ENCODE measurements around the gene EHD4.

The EHD4 gene

DNA sequence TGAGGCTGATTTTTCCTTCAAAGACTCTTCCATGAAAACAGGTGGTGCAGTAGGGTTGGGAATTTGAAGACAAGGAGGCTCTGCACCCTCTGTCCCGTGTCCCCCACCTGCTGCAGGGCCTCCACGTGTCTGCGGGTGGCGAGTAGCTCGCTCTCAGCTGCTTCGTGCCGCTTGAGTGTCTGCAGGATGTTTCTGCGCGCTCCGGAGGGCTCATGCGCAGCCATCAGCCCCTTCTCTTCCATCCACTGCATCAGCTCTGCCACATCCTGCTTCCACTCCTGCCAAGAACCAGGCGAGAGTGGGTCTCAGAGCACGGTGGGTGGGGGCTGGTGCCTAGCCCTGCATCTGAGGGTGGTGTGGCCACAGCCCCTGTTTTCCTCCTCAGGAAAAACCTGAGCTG is 96.3 kb downstream of the EHD4 start:
- DNase-seq = no peak

DNA sequence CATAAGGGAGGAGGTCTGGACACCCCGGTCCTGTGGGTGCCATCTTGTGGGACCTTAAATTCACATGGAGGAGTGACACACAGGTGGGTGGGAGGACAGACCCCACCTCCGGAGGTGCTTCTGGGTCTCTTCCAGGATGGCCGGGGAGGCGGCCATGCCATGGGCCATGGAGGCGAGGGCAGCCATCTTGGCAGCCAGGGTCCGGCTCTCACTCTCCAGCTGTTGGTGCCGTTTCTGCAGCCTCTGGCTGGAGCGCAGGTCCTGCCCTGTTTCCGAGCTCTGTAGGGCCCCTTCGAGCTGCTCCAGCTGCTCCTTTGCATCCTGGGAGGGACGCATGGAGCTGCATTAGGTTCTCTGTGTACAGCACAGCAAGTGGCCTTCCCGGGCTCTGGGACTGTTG is 97.6 kb downstream of the EHD4 start:
- no peak for DNase-seq

DNA sequence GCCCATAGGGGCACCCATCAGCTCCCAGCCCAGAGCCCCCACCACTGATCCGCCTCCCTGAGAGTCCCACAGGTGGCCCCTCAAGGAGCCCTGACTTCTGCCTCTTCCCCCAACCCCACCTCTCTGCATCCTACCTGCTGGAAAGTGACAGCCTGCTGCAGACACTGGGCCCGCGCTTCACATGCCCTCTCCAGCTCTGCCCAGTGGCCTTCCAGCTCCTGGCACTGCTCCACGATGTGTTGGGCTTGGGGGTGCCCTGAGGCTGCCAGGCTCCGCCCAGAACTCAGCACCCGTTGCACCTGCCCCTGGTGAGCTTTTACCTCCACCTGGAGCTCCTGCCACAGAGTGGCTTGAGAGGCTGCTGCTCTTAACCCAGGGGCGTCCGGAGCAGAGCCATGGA is 98.6 kb downstream of the EHD4 start:
- DNase-seq = no peak

DNA sequence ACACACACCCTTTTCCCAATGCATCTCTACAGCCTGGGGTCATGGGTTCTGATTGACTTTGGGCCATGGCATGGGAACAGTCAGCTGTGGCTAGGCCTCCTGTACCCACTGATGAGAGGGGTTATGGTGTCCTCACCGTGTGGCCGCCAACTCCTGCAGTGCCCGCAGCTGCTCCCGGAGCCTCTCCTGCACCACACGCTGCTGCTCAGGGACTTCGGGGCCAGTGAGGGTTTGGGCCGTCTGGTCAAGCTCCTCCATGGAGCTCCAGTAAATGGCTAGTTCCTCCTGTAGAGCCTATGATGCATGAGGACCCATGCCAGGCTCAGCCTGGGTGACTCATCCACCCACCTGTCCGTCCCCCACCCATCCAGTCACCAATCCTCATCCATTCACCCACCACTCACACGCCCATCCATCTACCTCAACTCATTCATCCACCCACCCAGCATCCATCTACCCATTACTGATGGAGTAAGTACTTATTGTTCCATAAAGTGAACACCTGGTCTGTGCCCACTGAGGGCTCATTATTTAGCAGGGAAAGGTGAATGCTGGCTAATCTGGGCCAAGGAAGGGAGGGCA is 100.1 kb downstream of the EHD4 start:
- no peak for DNase-seq

DNA sequence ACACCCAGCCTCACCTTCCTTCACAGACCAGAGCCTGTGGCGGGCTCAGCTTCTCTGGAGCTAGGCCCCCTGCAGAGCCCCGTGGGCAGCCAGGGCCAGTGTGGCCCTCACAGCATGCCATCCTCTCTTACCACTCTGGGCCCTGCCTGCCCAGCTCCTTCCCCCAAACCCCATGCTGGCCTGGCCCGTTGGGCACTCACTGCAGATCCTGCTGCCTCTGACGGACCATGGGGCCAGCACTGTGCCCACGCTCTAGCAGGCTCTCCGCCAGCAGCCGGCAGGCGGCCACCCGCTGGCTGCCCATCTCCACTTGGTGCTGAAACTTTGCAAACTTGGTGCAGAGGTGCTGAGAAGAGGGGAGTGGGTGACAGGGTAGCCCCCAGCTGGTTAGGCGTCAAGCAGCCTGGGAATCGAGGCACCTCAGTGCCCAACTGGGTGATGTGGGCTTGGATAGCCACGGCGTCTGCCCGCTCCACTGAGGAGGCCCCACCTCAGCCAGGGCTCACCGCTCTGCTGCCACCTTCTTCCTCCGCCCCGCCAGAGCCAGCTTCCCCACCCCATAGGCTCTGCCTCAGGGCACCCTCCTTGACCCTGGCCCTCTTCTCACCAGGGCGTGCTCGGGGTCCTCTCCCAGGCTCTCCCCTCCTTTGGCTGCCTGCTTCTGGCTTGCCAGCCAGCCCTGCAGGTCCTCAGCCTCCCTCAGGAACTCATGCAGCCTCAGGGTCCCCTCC is 101.0 kb downstream of the EHD4 start:
- DNase-seq = no peak

DNA sequence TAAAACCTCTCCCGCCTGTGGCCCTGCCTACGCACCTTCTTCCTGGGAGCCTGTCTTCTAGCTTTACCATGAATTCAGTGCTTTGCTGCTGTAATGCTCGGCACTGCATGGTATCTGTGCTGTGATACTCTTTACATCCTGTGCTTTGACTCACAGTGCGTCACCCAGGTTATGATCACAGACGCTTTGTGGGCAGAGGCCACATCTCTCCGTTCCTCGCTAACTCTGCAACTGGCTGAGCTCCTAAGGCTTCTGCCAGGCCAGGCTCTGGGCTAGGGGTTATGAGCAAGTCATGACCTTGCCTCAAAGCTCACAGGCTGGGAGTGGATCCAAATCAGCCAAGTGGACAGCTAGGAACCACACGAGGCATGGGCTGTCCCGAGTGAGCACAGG is 101.7 kb downstream of the EHD4 start:
- DNase-seq = no peak

DNA sequence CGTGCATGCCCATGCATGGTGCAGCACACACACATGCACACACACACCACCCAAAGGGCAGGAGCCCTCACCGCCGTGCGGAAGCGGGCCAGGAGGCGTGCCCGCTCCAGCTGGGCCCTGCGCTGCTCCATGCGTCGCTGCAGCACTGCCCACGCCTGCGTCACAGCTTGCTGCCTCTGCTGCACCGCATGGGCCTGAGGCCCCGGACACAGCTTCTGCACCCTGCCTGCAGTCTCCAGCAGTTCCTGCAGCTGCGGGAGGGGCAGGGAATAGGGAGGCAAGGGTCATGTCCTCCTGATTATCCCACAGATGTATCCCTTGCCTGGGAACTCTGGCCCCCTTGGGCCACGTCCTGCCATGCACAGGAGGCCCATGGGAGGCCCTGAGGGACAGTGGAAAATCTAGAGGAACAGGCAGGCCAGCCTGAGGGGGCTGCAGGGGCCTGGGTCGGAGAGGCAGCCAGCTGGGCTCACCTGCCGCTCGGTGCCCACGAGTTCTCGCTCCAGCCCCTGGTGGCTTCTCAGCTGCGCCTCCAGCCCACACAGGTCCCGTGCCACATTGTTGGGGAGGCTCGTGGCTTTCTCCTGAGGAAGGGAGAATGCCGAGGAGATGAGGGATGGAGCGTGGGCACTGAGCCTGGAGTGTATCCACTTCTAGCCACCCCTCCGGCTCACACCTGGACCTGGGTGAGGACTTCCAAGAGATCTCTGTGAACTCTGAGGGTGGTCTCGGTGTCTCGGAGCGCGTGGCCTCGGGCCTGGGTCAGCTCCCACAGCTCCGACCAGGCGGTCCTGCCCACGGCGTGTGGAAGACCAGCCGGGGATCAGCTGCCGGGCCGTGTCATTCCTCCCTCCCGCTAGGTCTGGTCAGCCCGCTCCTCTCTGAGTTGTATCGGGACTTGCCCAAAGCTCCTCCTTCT is 102.3 kb downstream of the EHD4 start:
- no peak for DNase-seq

DNA sequence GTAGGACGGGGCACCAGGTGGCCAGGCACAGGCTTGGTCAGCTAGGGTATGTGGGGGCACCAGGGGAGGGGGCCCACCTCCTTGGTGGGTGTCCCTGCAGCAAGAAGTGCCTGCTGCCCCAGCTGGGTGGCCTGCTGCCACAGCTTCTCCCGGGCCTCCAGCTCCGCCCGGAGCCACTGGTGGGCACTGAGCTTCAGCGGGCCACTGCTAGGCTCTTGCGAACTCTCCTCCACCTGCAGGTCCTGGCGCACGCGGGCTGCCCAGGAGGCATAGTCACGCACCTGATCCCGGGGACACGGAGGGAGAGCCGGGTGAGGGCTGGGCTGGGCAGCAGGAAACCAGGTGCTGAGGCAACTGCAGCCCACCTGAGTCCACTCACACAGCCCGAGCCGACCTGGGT is 104.0 kb downstream of the EHD4 start:
- DNase-seq = no peak

DNA sequence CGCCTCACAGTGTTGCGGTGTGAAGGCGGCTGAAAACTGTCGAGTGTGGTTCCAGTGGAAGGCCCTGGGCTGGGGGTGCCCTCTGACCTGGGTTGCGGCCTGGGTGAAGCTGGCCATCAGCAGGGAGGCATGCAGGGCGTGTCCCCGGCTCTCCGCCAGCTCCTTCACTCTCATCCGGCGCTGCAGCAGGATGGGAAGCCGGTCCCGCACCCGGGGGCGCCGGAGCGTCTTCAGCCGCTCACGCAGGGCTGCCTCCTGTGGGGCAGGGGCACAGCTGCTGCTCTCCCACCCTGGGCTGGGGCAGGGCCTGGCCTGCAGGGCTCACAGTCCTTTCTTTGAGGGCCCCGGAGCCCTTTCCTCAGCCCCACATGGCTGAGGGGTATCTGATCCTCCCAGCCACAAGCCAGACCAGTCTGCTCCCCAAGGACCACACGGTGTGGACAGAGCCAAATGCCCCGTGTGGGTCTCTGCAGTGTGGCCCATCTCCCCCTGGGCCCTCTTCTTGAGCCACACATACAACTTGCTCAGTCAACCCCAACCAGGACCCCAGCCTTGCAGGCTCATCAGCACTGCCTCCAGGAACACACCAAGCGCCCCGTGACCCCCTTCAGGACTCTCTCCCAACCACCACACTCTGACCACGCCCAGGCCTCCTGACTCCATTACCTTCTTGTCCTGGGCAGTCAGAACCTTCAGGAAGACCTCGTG is 105.3 kb downstream of the EHD4 start:
- no peak for DNase-seq

DNA sequence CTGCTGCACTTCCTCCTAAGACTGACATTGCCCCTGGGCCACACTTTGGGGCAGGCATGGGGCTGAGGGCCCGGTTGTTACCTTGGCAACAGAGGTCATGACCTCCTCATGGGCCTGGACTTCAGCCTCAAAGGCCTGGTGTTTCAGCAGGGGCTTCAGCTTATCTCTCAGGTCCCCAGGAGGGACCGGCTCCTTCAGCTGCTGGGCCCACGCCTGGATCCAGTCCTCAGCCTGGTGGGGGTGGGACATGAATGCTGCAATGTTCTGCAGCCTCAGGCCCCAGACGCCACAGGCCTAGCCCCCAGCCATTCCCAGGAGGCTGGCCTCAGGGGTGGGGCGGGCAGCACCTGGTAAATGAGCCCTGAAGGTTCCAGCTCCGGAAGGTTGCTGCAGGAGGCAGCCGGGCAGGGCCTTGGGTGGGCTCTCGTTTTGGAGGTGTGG is 106.1 kb downstream of the EHD4 start:
- DNase-seq = no peak

DNA sequence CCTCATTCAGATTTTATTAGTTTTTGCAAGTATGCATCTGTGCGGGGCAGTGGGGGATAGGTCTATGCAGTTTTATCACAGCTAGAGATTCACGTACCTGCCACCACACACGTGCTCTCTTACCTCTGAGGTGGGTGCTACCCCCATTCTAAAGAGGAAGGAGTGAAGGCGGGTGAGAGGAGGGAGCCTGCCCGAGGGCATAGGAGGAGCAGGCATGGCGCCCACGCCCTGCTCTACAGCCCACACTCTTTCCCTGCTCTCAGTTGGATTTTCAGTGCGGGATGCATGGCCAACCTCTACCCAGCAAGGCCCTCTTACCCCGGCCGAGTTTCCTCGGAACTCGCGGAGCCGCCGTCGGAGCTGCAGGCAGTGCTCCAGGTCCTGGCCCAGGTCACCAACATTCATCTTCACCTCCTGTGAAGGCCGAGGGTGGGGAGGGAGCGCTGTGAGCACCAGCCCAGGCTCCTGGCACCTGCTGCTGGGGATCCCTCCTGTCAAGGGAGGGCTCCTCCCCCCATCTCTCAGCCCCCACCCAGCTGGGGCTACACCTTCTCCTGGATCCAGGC is 106.8 kb downstream of the EHD4 start:
- no peak for DNase-seq

DNA sequence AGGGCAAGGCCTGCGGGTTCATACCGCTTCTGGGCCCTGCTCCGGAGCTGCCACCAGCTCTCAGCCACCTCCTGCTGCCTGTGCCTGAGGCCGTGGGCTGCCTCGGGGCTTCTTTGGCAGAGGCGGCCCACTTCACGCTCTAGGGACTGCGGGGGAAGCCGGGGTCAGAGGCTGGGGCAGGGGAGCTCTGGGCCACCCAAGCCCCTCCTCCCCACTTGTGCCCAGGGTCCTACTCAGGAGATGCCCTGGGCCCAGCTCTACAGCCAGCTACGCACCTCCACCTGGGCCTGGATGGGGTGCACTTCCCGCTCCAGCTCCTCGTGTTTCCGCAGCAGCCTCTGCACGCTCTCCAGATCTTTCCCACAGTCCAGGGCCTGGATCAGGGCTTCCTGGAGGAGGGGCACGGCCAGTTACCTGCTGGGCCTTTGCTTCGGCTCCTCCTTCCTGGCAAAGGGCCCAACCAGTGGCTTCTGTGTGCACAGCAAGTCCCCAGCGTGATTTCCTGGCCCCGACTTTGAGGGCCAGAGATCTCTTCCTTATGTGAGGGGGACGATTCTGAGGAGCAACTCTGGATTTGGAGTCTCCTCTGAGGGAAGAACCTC is 109.7 kb downstream of the EHD4 start:
- no peak for DNase-seq

DNA sequence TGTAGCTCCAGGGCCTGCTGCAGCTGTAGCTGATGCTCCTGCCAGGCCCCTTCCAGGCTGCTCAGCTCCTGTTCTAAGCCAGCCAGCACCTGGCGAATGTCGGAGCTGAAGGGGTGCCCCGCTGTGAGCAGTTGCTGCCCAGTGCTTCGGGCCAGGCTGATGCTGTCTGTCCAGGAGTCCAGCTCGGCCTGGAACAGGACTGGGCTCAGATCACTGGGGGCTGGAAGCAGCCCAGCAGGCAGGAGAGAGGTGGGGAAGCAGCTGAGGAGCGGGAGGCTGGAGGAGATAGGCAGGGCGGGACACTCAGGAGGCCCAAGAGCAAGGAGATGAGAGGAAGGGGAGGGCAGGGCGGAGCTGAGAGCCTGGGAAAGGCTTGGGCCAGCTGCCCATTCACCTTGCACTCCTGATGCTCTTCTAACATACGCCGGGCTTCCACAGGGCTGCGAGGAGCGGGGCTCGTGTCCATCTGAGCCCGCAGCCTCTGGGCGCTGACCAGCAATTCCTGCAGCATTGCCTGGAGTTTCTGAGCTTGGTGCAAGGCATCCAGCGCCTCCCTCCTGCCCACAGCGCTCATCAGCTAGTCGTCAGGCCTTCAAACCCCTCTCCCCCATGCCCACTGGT is 110.5 kb downstream of the EHD4 start:
- DNase-seq = no peak

DNA sequence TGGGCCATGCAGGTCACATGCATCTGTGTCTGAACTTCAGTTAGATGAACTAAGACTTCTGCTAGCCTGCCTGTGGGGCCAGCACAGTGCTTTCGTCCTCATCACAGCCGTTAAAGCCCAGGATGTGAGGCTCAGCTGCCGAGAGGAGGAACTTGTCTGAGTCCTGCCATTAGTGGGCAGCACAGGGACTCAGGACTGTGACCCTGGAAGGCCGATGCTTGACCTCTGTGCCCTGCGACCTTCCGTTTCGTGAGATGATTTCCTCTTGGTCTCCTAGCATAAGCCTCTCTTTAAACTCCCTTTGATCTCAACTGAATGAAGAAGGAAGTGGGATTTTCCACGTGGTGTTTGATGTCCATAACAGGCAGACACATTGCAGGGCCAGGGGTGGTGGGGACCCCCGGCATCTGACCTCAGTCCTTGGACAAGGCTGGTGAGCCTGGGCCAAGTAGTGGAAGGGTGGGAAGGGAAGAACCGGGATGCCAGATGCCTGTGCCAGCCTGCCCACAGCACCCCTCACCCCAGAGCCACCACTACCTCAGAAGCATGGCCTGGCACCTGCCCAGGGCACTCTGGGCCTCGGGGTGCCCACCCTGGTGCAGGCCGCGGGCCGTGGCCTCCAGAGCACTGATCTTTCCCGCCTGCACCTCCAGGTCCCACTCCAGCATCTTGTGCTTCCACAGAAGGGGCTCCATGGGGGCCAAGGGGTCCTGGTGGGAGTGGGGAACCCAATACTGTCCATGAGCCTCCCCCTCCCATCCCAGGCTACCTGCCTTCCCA is 112.1 kb downstream of the EHD4 start:
- no peak for DNase-seq

DNA sequence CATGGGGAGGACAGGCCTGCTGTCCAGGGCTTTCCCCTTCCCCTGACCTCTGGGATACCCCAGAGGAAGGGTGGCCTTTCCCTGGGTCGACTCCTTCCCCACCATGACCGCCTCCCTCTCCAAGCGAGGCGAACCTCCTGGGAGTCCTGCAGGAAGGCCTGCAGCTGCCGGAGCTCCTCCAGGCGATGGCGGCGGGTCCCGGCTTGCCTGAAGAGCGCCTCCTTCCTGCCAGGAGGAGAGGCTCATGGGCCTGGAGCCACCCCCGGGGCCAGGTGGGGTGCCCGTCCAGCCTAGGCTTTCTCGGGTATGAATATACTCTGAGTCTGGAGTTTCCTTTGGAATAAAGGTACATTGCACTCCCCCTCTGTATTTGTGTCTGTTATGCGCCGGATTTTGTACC is 113.6 kb downstream of the EHD4 start:
- DNase-seq = no peak

DNA sequence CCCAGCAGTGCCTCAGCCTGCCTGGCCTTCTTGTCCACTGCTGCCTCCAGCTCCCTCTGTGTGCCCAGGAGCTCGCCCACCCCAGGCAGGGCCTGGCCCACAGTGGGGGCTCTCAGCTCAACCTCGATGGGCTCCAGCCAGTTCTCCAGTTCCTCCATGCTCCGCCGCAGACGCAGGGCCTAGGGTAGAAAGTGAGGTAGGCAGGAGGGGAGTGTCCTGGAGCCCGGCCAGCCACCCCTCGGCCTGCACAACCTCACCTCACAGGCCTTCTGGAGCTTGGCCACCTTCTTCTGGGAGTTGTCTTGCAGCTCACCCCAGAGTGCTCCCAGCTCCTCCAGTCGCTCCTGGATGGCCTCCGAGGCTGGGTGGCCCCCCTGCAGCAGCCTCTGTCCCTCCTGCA is 115.0 kb downstream of the EHD4 start:
- no peak for DNase-seq

DNA sequence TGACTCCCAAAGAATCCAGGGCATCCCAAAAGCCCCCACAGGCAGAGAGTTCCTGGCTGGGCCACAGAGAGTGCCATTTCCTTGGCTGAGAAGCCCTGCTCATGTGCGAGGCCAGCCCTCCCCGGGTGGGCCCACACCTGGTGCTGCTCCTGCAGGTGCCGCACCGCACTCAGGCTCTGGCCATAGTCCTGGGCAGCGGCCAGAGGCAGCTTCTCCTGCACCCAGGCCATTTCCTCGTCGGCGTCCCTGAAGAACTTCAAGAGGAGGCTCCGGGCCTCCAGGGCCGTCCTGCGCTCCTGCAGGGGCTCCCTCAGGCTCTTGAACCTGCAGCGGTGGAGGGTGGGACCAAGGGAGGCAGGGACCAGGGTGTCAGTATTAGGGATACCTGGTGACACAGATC is 115.6 kb downstream of the EHD4 start:
- no peak for DNase-seq

DNA sequence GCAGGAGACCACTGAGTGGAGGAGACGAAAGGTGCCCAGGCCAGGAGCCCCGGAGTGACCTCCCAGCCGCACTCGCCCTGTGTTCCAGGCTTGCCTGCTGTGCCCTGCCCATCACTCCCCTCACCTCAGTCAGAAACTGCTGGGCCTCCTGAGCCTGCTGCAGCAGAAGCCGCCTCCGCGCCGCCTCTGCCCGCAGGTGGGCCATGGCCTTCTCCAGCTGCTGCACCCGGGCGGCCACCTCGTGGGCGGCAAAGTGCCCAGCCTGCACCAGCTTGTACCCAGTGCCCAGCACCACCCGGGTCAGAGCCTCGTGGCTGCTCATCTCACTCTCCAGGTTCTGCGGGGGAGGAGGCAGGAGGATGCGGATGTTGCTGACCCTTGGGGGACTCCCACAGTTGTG is 116.1 kb downstream of the EHD4 start:
- DNase-seq = no peak

DNA sequence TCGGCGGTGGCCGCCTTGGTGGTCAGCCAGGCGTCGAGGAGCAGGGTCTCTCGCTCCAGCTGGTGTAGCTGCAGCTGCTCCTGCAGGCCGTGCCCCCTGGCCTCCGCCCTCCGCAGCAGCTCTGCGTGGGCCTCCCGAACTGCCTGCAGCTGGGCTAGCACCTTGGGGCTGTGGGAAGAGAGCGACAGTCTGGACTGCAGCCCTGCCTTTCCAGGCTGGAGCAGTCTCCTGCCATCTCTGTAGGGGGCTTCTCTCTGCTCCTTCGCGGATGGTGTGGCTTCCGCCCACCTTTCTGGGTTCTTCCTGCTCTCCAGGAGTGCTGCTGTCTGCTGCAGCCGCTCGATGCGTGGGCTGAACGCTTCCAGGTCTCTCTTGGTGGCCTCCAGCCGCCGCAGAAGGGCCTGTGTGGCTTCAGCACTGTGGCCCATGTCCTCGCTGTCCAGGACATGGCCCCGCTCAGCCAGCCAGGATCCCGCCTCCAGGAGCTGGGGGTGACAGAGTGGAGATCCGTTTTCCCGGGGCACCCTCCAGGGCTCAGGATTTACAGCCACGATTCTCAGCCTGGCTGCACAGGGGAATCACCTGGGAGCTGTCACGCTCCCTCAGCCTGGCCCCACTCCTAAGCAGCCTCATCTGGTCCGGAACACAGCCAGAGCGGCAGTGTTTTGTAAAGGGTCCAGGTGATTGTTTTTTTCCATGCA is 116.9 kb downstream of the EHD4 start:
- DNase-seq = no peak

DNA sequence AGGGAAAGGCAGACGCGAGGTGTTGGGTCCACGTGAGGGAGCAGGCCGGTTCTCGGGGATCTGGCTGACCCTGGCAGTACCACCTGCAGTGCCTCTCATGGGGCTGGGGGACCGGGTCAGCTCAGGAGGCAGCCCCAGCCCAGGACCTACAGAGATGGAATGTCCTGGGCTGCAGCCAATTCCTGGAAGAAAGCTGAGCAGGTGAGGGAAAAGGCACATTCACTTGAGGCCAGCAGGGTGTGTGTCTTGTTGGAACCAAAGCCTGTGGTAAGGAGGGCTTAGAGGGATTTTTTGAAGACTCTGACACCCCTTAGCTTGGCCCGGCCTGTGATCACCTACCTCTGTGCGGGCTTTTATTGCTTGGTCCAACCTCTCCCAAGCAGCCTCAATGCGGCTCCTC is 117.9 kb downstream of the EHD4 start:
- no peak for DNase-seq

DNA sequence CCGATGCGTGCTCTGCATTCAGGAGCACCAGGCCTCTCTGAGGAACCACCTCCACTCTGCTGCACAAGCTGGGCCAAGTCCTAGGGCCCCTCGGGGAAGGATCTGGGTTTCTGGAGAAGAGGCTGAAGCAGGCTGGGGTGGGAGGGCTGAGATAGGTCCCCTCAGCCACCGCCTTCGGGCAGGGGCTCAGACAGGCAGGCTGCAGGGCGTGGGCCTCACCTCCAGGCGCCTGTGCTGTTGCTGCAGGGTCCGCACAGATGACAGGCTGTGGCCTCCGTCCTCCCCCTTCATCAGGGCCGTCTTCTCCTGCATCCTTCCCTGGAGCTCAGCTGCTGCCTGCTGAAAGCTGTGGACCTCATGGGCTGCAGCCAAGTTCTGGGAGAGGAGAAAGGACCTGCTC is 118.5 kb downstream of the EHD4 start:
- no peak for DNase-seq

All from effector CD8-positive, alpha-beta T cell (primary cell).